Measurements from ENCODE around the gene MCM9. TPM values are rescaled to one million over a fixed set of nuclear protein-coding genes. Genes with fewer than 3 reads are reported as not detected.
A peak's percentile ranks its signal among the peaks of the same experiment; 100 is the strongest.

Gene MCM9
- total RNA-seq, 1 donor = 11.4 TPM

GRCh38 chr6:118843685-118844390 is 91.1 kb downstream of the MCM9 start:
- TF ChIP-seq, protein P1, sequence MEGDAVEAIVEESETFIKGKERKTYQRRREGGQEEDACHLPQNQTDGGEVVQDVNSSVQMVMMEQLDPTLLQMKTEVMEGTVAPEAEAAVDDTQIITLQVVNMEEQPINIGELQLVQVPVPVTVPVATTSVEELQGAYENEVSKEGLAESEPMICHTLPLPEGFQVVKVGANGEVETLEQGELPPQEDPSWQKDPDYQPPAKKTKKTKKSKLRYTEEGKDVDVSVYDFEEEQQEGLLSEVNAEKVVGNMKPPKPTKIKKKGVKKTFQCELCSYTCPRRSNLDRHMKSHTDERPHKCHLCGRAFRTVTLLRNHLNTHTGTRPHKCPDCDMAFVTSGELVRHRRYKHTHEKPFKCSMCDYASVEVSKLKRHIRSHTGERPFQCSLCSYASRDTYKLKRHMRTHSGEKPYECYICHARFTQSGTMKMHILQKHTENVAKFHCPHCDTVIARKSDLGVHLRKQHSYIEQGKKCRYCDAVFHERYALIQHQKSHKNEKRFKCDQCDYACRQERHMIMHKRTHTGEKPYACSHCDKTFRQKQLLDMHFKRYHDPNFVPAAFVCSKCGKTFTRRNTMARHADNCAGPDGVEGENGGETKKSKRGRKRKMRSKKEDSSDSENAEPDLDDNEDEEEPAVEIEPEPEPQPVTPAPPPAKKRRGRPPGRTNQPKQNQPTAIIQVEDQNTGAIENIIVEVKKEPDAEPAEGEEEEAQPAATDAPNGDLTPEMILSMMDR (IDR thresholded peaks at IDR 0.05; ENCODE audit: insufficient read depth, low read length) = no peak
- DNase-seq (ENCODE audit: low read depth) = peak; percentile 69
- H3K4me3 ChIP-seq (ENCODE audit: low read depth, low read length) = no peak overlapping the region

GRCh38 chr6:118830691-118831090 is 104.3 kb downstream of the MCM9 start:
- TF ChIP-seq, protein P1 (IDR thresholded peaks at IDR 0.05; ENCODE audit: insufficient read depth, low read length) = no peak
- no peak overlapping the region for H3K4me3 ChIP-seq (ENCODE audit: low read depth, low read length)
- no peak for DNase-seq (ENCODE audit: low read depth)

GRCh38 chr6:118829817-118830478 is 105.0 kb downstream of the MCM9 start:
- TF ChIP-seq, protein P1 (IDR thresholded peaks at IDR 0.05; ENCODE audit: insufficient read depth, low read length) = no peak
- no peak for DNase-seq (ENCODE audit: low read depth)
- H3K4me3 ChIP-seq (ENCODE audit: low read depth, low read length) = no peak overlapping the region

DNA sequence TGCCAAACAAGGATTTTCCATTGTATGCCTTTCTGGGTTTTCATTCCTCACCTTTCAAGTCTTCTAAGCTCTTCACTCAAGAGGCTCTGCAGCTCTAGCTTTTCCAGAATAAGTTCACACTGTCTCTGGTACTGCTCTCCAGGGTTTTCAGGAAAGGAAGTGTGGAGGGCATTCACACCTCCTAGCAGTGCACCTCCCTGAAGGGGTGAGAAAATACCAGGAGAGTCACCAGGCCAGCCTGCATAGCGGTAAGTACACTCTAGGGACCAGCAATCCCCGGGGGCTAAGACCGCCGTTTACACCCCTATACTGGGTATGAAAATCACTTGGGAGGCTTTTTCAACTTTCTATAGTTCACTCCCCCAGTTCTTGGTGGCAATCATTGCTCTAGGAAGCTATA is 108.9 kb downstream of the MCM9 start:
- H3K4me3 ChIP-seq (ENCODE audit: low read depth, low read length) = no peak overlapping the region
- DNase-seq (ENCODE audit: low read depth) = no peak
- TF ChIP-seq, protein P1 (IDR thresholded peaks at IDR 0.05; ENCODE audit: insufficient read depth, low read length) = no peak

DNA sequence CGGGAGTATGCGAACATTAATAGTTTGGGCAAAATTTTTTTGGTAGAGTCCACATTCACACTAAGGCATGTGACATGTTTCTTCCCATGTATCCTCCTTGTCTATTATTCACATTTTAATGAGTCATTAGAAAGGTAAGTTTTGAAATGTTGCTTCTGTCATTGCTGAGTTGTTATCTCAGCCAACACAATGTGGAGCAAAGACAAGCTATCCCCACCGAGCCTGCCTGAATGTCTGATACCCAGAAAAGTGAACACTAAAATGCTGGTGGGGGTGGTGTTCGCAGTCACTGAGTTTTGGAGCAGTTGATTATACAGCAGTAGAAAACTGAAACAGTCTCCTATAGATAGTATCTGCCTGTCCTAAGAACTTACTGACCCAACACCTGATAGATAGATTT is 109.3 kb downstream of the MCM9 start:
- no peak for DNase-seq (ENCODE audit: low read depth)
- TF ChIP-seq, protein P1 (IDR thresholded peaks at IDR 0.05; ENCODE audit: insufficient read depth, low read length) = no peak

DNA sequence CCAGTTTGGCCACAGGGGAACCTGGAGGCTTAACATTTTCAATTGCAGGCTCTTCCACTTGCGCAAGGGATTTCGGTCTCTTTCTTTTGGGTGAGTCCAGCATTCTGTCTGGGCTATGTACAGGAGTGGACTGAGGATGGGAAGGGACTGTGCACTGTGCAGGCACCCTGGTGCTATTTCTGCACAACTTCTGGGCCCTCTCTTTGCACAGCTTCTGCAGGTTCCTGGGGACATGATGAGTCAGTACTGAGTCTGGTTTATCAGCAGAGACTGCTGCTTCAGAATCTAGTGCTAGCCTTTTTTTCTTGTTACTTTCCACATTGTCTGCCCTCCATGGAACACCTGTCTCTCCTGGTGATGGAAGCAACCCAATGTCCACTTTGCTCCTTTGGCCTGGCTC is 119.5 kb downstream of the MCM9 start:
- TF ChIP-seq, protein P1 (IDR thresholded peaks at IDR 0.05; ENCODE audit: insufficient read depth, low read length) = no peak
- no peak for DNase-seq (ENCODE audit: low read depth)
- no peak overlapping the region for H3K4me3 ChIP-seq (ENCODE audit: low read depth, low read length)

More for the DNA sequence above, 109.3 kb downstream of the MCM9 start:
- no peak overlapping the region for H3K4me3 ChIP-seq (ENCODE audit: low read depth, low read length)
